ENCODE data around the gene IP6K3.

IP6K3 gene

GRCh38 chr6:33770833-33771145 is 24.1 kb upstream of the IP6K3 start:
- H3K9ac ChIP-seq, result no peak overlapping the region
- H3K27ac ChIP-seq, result no peak overlapping the region
- no peak for TF ChIP-seq Cebpa-rat (IDR thresholded peaks at IDR 0.05)
- no peaks in the 10 kb centered on the region for H3K9me3 ChIP-seq
- no peak overlapping the region for H3K4me3 ChIP-seq
- H4K20me1 ChIP-seq, result peaks cover 53% of the 10 kb centered on the region
- no peaks in the 10 kb centered on the region for H3K27me3 ChIP-seq
- H3K36me3 ChIP-seq, result peaks cover 40% of the 10 kb centered on the region
- peaks cover 27% of the 10 kb centered on the region for H3K4me1 ChIP-seq
- no peak overlapping the region for H3K4me2 ChIP-seq

- H4K20me1 ChIP-seq, result peaks cover 48% of the 10 kb centered on the region
Measured at GRCh38 chr6:33770124-33770832, 23.6 kb upstream of the IP6K3 start.

DNA sequence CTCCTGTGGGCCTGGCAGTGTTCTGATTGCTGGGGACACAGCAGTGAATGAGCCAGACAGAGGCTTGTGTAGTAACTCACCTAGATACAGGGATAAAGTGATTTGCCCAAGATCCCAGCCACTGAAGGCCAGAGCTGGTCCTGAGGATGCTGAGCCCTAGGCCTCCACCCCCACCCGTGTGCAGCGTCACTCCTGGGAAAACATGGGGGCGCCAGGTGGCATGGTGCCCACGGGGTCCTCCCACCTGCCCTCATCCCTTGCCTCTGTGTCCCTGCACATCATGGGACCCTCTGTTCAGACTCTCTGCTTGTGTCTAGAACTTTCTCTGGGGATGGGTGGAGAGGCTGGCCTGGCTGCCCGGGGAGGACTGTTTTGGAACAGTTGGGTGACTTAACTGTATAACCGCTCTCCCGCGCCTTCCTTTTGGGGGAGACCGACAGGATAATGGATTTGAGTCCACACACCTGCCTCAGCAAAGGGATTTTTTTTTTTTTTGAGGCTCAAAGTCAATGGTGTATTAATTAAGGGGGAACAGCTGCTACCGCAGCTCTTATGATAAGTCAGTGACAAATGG is 22.6 kb upstream of the IP6K3 start:
- H3K4me2 ChIP-seq, result no peak overlapping the region
- peaks cover 39% of the 10 kb centered on the region for H4K20me1 ChIP-seq
- peaks cover 27% of the 10 kb centered on the region for H3K4me1 ChIP-seq
- H3K9ac ChIP-seq, result no peak overlapping the region
- H3K36me3 ChIP-seq, result peaks cover 25% of the 10 kb centered on the region
- H3K4me3 ChIP-seq, result no peak overlapping the region
- H3K9me3 ChIP-seq, result no peaks in the 10 kb centered on the region
- no peaks in the 10 kb centered on the region for H3K27me3 ChIP-seq
- TF ChIP-seq Cebpa-rat (IDR thresholded peaks at IDR 0.05), result no peak
- H3K27ac ChIP-seq, result no peak overlapping the region

More at GRCh38 chr6:33770124-33770832, 23.6 kb upstream of the IP6K3 start:
- H3K27ac ChIP-seq, result no peak overlapping the region
- H3K4me2 ChIP-seq, result peak overlapping the region; percentile 14; the same call in 1 of the 2 replicates
- no peak for TF ChIP-seq Cebpa-rat (IDR thresholded peaks at IDR 0.05)
- H3K9ac ChIP-seq, result 0 out of 2 replicates have a peak overlapping the region, but pooled peaks have one; percentile 35
- peaks cover 27% of the 10 kb centered on the region for H3K4me1 ChIP-seq
- H3K27me3 ChIP-seq, result no peaks in the 10 kb centered on the region
- H3K9me3 ChIP-seq, result no peaks in the 10 kb centered on the region
- no peak overlapping the region for H3K4me3 ChIP-seq
- peaks cover 35% of the 10 kb centered on the region for H3K36me3 ChIP-seq

DNA sequence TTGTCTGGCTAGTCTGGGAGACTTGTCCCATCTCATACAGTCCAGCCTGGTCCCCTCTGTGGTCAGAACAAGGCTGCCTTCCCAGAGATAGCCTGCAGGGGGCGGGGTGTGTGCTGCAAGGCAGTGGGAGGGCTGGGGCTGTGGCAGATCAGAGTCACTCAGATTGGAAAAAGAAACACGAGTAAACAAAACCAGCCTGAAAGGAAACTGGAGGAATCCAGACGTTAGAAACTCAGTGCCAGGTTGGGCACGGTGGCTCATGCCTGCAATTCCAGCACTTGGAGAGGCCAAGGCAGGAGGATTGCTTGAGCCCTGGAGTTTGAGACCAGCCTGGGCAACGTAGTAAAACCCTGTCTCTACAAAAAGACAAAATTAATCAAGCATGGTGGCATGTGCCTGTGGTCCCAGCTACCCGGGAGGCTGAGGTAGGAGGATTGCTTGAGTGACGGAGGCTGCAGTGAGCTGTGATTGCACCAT is 22.0 kb upstream of the IP6K3 start:
- H3K4me2 ChIP-seq, result 0 out of 2 replicates have a peak overlapping the region, but pooled peaks have one; percentile 23
- no peaks in the 10 kb centered on the region for H3K9me3 ChIP-seq
- H3K4me1 ChIP-seq, result peaks cover 27% of the 10 kb centered on the region
- H3K4me3 ChIP-seq, result no peak overlapping the region
- no peak overlapping the region; the same call in 1 of the 2 replicates for H3K9ac ChIP-seq
- H3K36me3 ChIP-seq, result peaks cover 20% of the 10 kb centered on the region
- no peaks in the 10 kb centered on the region for H3K27me3 ChIP-seq
- H3K27ac ChIP-seq, result no peak overlapping the region
- TF ChIP-seq Cebpa-rat (IDR thresholded peaks at IDR 0.05), result no peak
- H4K20me1 ChIP-seq, result peaks cover 35% of the 10 kb centered on the region

- peaks cover 20% of the 10 kb centered on the region for H4K20me1 ChIP-seq
- no peaks in the 10 kb centered on the region for H3K9me3 ChIP-seq
- H3K36me3 ChIP-seq, result peaks cover 5% of the 10 kb centered on the region; the same call in 1 of the 2 replicates
- H3K4me1 ChIP-seq, result peaks cover 41% of the 10 kb centered on the region
- H3K4me3 ChIP-seq, result no peak overlapping the region
- TF ChIP-seq Cebpa-rat (IDR thresholded peaks at IDR 0.05), result no peak
- H3K27ac ChIP-seq, result no peak overlapping the region
- H3K27me3 ChIP-seq, result no peaks in the 10 kb centered on the region
- no peak overlapping the region for H3K4me2 ChIP-seq
- no peak overlapping the region for H3K9ac ChIP-seq
Measured at GRCh38 chr6:33766921-33767907, 20.5 kb upstream of the IP6K3 start.

GRCh38 chr6:33765368-33765767 is 18.7 kb upstream of the IP6K3 start:
- H3K9ac ChIP-seq, result no peak overlapping the region

GRCh38 chr6:33764036-33764435 is 17.3 kb upstream of the IP6K3 start:
- Histone ChIP-seq H3K4me3 (no peak overlapping the region), H3K4me2 (no peak overlapping the region), H3K9me3 (no peaks in the 10 kb centered on the region), H3K4me1 (peaks cover 48% of the 10 kb centered on the region), H3K9ac (no peak overlapping the region), H3K27me3 (no peaks in the 10 kb centered on the region), H4K20me1 (no peaks in the 10 kb centered on the region), H3K27ac (no peak overlapping the region), H3K36me3 (no peaks in the 10 kb centered on the region)
- no peak for TF ChIP-seq Cebpa-rat (IDR thresholded peaks at IDR 0.05)

More at GRCh38 chr6:33765368-33765767, 18.7 kb upstream of the IP6K3 start:
- Histone ChIP-seq H3K9me3 (no peaks in the 10 kb centered on the region), H3K36me3 (no peaks in the 10 kb centered on the region), H3K27ac (no peak overlapping the region), H3K4me3 (no peak overlapping the region), H3K4me1 (peaks cover 44% of the 10 kb centered on the region), H3K27me3 (no peaks in the 10 kb centered on the region), H3K4me2 (no peak overlapping the region), H4K20me1 (peaks cover 2% of the 10 kb centered on the region; the same call in 1 of the 2 replicates)
- TF ChIP-seq Cebpa-rat (IDR thresholded peaks at IDR 0.05), result no peak

DNA sequence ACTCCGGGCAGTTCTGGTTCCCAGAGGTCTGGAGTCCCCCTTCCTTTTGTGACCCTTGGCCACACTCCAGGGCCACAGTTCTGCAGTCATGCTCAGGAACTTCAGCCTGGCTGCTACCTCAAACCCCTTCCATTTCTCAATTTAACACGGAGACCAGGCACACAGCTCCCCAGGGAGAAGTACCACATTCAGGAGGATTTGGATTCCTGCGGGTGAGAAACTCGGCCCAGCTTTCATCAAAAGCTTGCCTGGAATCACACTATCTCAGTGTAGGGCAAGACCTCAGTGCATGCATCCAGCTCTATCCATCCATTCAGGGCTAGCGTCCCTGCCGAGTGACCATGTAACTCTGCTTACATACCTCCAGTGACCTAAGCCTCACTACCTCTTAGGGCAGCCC is 16.8 kb upstream of the IP6K3 start:
- Histone ChIP-seq H3K9me3 (no peaks in the 10 kb centered on the region), H3K36me3 (no peaks in the 10 kb centered on the region), H3K9ac (no peak overlapping the region), H3K4me2 (0 out of 2 replicates have a peak overlapping the region, but pooled peaks have one; percentile 5), H3K27me3 (no peaks in the 10 kb centered on the region), H3K4me3 (no peak overlapping the region), H4K20me1 (no peaks in the 10 kb centered on the region), H3K27ac (no peak overlapping the region), H3K4me1 (peaks cover 44% of the 10 kb centered on the region)
- no peak for TF ChIP-seq Cebpa-rat (IDR thresholded peaks at IDR 0.05)

DNA sequence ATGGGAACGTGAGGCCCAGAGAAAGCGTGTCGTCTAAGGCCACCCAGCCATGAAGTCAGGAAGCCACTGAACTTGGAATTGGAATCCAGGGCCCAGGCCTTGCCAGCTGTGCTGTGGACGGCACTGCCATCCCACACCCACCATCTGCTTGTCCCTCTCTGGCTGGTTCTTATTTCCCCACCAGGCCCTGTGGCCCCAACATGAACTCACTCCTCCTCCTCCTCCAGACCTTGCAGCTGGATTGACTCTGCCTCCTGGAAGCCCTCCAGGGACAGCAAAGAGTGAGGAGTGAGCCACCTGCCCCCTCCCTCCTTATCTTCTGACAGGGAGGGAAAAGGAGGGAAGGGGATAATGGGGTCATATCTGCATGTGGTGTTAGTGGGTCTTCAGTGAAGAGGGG is 16.0 kb upstream of the IP6K3 start:
- TF ChIP-seq Cebpa-rat (IDR thresholded peaks at IDR 0.05), result no peak
- Histone ChIP-seq H3K36me3 (no peaks in the 10 kb centered on the region), H3K4me2 (no peak overlapping the region; the same call in 1 of the 2 replicates), H3K9me3 (no peaks in the 10 kb centered on the region), H3K27me3 (no peaks in the 10 kb centered on the region), H3K4me3 (no peak overlapping the region), H3K4me1 (peaks cover 44% of the 10 kb centered on the region), H3K9ac (no peak overlapping the region), H4K20me1 (no peaks in the 10 kb centered on the region), H3K27ac (no peak overlapping the region)
